Activated T-helper 1 cell treated with Interleukin-2 at 50 U/mL for 16 hours (primary cell): ENCODE data around the gene GPR107.
A peak's percentile ranks its signal among the peaks of the same experiment; 100 is the strongest.

Source experiments
- DNase-seq: peaks from one replicate; pipeline ENCODE4 v3.0.0-alpha.2; 2020; ENCODE audit warnings: low read depth

The GPR107 gene

GRCh38 chr9:130054325-130054786 lies 650 bp downstream of the GPR107 start:
- DNase-seq: no peak

DNA sequence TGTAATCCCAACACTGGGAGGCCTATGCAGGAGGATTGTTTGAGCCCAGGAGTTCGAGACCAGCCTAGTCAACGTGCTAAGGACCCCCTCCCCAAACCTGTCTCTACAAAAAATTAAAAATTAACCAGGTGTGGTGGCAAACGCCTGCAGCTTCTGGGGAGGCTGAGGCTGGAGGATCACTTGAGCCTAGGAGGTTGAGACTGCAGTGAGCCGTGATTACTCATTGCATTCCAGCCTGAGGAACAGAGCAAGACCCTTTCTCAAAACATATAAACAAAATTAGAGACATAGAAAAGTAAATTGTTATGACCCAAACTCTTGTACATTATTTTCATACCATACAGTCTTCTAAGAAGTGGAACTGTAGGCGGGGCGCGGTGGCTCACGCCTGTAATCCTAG lies 1.1 kb downstream of the GPR107 start:
- no peak for DNase-seq

DNA sequence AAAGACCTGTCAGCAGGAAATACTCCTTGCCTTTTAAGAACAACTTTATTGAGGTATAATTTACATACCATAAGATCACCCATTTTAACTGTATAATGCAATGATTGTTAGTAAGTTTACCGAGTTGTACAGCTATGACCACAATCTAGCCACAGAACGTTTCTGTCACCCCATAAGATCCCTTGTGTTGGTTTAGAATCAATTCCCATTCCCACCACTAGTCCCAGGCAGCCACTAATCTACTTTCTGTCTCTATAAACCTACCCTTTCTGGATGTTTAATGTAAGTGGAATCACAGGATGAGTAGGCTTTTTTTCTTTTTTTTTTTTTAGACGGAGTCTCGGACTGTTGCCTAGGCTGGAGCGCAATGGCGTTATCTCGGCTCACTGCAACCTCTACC lies 4.4 kb downstream of the GPR107 start:
- no peak for DNase-seq

DNA sequence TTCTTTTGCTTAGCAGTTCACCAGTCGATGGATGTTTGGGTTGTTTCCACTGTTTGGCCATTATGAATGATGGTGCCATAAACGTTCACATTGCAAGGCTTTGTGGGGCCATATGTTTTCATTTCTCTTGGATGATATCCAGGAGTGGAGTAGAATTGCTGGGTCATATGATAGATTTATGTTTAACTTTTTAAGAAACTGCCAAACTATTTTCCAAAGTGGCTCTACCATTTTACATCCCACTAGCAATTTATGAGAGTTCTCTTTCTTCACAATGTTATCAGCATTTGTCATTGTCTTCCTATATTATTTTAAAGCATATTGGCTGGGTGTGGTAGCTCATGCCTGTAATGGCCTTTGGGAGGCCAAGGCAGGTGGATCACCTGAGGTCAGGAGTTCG lies 5.2 kb downstream of the GPR107 start:
- no peak for DNase-seq

DNA sequence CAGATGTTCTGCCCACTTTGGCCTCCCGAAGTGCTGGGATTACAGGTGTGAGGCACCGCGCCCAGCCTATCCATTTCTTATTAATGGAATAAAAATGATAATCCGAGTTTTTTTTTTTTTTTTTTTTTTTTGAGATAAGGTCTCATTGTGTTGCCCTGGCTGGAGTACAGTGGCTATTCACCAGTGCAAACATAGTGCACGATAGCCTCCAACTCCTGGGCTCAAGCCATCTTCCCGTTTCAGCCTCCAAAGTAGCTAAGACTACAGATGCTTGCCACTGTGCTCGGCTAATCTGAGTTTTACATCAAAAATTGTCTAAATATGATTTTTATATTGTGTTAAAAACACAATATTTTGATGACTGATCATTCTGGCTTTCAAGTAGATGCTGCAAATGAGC lies 6.6 kb downstream of the GPR107 start:
- no peak for DNase-seq

GRCh38 chr9:130062750-130063149 lies 9.0 kb downstream of the GPR107 start:
- no peak for DNase-seq

DNA sequence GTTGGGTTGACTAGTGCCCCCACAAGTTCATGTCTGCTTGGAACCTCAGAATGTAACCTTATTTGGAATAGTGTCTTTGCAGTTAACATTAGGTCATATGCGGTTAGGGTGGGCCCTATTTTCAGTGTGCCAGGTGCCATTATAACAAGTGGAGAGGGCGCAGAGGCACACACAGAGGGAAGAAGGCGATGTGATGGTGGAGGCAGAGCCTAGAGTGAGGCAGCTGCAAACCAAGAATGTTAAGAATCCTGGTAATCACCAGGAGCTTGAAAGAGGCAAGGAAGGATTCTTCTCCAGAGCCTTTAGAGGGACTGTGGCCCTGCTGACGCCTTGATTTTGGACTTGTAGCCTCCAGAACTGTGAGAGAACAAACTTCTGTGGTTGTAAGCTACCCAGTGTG lies 10.9 kb downstream of the GPR107 start:
- no peak for DNase-seq

- no peak for DNase-seq
These were observed 15.3 kb downstream of the GPR107 start for GRCh38 chr9:130069048-130069447.

DNA sequence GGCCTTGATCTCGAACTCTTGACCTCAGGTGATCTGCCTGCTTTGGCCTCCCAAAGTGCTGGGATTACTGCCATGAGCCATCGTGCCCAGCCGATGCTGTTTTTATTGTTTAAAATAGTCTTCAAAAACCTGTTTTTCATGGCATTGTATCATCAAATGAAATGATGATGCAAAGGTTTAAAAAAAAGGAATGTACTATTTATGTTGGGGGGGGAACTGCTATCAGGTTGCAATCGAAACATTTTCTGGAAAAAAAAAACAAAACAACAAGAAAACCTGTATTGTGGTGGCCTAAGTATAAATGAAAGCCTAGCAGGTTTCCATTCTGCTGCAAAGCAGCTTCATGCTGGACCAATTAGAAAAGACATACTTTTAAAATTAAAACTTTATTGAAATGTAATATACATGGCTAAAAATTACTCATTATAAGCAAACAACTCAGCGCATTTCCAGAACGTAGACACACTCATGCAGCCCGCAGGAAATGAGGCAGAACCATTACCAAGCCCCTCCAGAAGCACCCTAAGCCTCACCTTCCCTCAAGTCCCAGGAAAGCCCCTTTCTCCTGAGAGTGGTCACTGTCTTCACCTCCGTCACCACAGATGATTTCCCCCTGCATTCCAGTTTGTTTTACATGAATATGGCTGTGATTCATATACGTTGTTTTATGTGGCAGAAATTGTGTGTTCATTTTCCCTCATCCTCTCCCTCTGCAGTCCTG lies 19.0 kb downstream of the GPR107 start:
- no peak for DNase-seq

DNA sequence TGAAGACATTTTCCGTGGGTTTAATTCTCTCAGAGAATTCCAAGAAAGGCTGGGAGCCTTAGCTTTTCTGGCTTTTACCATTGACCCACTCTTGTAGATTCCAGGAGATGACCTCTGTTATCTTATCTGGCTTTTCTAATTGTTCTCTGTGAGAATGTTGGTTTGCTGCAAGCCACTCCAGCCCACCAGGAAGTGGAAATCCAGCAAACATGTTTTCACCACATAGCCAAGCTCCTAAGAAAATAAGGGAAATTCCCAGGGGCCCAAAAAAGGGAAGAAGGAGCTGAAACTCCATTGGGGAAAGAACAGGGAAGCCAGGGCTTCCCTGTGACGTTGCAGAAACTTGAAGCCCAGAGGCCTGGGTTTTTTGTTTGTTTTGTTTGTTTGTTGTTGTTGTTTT lies 19.7 kb downstream of the GPR107 start:
- no peak for DNase-seq

DNA sequence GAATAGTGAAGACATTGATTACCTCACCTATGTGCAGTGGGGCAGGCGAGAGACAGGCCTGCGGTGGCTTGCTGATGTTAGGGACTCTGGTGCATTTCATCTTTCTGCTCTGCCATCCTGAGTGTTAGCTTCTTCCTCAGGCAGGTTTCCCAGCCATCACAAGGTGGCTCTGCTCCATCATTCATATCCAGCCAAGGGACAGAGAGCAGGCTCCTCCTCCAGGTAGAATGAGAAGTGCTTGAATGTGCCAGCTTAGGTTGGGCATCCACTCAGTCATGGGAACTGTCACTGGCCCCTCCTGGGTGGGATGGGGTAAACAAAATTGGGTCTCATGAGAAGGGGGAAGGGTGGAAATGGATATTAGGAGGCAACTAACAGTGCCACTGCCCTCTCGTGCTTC lies 24.8 kb downstream of the GPR107 start:
- no peak for DNase-seq

GRCh38 chr9:130084337-130084736 lies 30.6 kb downstream of the GPR107 start:
- no peak for DNase-seq

DNA sequence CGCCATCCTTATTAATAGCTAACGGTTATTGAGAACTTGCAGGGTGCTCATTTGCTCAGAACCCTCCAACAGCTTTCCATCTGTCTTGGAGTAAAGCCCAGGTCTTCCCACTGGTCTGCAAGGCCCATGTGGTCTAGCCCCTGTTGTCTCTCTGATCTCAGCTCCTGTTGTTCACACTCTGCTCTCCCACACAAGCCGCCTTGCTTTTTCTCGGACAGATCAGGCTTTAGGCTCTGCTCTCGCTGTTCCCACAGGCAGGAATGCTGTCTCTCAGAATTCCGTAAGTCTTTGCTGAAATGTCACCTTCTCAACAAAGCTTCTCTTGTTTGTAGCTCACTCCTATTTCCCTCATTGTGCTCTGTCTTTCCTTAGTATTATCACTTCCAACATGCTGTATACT lies 34.3 kb downstream of the GPR107 start:
- no peak for DNase-seq

DNA sequence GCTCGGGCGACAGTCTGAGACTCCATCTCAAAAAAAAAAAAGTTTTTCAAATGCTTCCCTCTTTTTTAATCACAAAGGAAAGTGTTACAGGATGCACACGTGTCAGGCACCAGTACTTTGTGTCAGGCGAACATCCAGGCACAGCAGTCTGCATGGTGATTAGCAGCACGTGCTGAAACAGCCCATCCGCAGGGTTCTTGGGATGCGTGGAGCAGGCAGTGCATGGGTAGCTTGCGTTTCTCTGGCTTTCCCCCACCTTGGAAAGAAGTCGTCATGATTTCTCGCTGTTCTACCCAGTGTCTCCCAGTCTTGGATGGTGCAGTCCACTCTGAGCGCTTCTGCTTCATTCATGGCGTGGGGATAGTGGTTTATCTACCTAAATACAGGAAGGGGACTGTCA lies 35.4 kb downstream of the GPR107 start:
- no peak for DNase-seq

DNA sequence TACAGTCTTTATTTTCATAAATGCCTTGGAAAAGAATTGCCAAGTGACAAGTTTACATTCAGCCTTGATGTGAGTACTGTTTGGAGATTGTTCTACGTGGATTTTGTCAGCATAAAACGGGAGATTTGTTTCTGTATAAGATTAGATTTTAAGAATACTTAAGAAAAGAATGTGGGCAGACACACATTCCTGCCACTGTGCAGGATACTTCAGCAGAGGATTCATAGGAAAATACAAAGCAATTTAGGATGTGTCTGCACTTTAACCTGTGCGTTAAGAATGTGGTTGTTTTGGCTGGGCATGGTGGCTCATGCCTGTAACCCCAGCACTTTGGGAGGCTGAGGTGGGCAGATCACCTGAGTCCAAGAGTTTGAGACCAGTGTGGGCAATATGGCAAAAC lies 37.2 kb downstream of the GPR107 start:
- no peak for DNase-seq

DNA sequence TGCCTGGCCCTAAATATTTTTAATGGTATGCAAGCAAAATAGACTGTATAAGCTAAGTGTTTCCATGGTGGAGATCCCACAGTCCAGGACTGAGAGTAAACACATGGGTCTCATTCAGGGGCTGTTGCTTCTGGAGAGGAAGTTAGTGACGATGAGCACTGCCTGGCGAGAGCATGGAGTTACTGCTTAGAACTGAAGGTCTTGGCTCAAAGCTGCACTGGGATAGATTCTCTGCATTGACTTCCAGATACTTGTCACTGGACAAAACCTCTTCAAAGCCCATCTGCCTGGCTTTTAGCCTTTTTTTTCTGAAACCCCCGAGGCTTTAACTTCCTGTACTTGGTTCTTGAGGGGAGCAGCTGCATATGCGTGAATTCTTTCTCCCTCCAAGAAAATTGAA lies 39.2 kb downstream of the GPR107 start:
- no peak for DNase-seq

- no peak for DNase-seq
These were observed 42.2 kb downstream of the GPR107 start for GRCh38 chr9:130095872-130096271.

DNA sequence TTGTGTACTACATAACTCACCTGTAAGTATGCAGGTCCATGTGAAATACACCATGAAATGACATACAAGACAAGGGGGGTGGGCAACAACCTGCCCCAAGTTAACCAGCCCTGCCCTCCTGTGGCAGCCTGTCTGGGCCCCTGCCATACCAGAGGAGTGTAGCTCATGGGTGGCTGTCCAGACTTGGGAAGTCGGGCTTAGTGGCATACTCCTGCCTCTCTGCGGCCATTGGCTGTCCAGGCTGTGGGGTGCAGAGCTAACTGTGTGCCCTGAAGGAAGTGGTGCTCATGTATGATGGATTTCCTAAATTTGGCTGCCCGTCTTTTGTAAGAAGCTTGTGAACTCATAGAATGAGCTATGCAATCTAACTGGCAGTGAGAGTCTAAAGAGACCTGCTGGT lies 47.0 kb downstream of the GPR107 start:
- DNase-seq: no peak

DNA sequence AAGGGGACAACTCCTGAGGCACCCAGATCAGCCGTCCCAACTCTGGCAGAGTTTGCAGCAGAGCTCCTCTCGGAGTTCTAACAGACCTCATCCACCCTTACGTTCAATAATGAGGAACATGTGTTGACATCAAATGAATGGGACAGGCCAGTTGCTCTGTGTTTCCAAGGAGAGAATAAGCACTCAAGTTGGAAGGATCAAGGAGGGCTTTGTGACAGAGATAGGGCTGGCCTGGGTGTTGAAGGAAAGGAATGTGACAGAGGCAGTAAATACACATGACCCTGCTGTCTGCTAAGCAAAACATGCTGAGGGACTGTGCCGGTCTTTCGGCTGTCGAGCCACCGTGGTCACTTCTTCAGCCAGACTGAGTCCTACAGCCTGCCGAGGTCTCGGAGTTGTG lies 48.2 kb downstream of the GPR107 start:
- no peak for DNase-seq

DNA sequence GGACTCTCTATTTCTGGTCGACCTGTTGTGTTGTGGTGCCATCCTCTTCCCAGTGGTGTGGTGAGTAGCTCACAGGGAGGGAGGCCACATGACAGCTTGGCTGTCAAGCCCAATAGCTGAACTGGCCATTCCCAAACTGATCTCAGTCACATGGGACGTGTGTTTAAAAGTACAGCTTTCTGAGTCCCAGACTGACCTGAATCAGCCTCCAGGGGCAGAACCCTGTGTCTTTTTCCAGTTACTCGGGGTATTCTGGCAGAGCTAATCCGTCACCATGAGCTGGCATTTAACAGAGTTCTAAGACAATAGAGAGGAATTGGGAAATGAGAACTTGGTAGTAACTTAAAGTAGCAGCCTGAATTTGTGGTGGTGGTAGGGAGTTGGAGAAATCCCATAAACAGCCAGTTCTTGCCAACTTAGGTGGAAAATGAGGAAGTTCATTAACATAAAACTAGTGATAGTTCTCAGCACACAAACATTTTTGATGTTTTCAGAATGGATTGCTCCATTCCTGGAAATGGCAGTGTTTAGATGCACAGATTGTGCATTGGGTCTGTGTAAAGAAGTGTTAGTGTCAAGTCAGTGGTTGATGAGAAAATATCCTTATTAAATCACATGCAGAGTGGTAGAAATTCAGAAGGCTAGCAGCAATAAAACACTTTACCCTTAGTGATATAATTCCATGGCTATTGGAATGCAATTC lies 50.9 kb downstream of the GPR107 start:
- DNase-seq: no peak

GRCh38 chr9:130106860-130107233 lies 53.1 kb downstream of the GPR107 start:
- DNase-seq: no peak

- DNase-seq: peak; percentile 65
These were observed 53.6 kb downstream of the GPR107 start for GRCh38 chr9:130107234-130107861.

DNA sequence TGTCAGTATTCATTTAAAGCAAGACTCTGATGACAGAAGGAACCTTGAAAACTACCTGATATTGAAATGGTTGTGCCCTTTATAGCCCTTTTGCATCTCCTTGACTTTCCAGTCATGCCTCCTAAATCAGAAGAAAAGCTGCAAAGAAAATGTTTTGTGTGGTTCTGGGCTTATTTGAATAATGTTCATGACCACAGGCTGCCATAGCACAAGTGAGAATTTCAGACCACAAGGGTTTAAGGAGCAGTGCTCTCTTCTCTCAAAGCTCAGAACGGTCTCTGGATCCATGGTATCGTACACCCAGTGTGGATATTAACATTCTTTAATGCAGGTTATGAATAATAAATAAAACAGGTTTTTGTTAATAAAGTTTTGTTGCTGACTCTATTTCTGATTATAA lies 54.2 kb downstream of the GPR107 start:
- no peak for DNase-seq
